HG02610 (cell line): ENCODE data around the gene MELTF.

Source experiments
- ATAC-seq: cut with Tn5 transposase; IDR thresholded peaks from one replicate; pipeline ENCODE4 v1.9.1; 2021; ENCODE audit warnings: mild to moderate bottlenecking, moderate library complexity; ENCODE audit not compliant: unreplicated experiment

MELTF gene

GRCh38 chr3:197027151-197027895 lies 2.3 kb downstream of the MELTF start:
- ATAC-seq, result no peak

DNA sequence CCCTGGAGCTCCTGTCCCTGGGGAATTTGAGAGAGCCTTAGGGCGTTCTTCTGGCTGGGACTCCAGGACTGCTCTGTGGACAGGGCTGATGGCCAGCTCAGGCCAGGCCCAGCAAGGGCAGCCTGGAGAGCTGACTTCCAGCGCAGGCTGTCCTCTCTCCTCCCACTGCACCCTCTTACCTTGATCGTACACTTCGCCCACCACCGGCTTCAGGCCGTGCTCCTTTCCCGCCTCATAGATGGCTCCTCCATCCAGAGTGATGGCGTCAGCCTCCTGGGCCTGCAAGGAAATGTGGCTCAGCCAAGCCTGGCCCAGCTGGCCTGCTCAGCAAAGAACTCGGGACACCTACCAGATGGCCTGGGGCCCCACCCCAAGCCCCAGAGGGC lies 3.1 kb downstream of the MELTF start:
- no peak for ATAC-seq

DNA sequence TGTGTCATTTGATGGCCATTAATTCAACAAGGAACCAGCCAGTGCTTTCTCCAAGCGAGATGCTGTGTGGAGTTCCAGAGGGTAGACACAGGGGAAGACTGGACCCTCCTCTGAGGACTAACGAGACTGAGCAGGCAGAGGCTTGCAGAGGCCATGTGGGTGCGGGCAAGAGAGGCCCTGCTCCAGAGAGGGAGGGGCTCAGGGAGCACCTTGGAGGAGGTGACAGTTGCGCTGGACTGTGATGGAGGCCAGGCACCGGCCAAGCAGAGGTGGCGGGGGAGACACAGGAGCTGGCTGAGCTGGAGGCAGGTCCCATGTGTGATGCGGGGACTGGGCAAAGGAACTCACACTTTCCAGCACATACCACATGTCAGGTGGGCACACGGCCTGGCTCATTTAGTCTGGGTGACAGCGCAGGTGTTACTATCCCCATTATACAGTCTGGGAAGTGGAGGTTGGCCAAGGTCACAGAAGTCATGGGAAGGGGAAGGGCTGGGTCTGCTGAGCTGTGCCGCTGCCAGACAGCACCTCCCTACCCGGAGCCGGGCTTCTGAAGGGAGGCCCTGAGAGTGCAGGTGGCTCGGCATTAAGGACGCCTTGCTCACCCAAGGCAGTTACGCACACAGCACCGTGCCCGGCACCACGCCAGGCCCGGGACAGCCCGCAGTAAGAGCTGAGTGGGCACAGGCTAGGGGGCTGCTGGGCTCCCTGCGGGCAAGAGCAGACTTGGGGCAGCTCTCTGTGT lies 3.7 kb downstream of the MELTF start:
- ATAC-seq, result no peak

- ATAC-seq, result no peak
Measured at GRCh38 chr3:197024881-197025735, 4.5 kb downstream of the MELTF start.

GRCh38 chr3:197023998-197024651 lies 5.5 kb downstream of the MELTF start:
- ATAC-seq, result no peak

- no peak for ATAC-seq
Measured at GRCh38 chr3:197023241-197023997, 6.2 kb downstream of the MELTF start.

- ATAC-seq, result no peak
Measured at GRCh38 chr3:197022405-197023231, 7.0 kb downstream of the MELTF start.

- ATAC-seq, result no peak
Measured at GRCh38 chr3:197021729-197022404, 7.8 kb downstream of the MELTF start.

DNA sequence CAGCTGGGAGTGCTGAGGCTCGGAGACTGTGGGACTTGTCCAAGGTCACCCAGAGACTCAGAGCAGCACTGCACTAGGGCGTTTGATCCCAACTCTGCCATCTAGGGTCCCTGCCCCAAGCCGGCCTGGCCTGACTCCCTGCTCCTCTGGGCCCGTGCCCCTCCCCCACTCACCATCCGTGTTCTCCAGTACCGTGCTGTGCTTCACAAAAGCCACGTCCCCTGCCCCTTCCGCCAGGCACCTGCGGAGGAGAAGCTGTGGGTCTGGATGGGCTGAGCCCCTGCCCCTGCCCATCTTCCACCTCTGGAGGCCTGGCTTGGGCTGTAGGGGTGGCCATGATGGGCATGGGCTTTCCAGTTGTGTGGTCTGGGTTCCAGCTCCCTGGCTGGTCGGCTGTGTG lies 8.4 kb downstream of the MELTF start:
- ATAC-seq, result no peak

DNA sequence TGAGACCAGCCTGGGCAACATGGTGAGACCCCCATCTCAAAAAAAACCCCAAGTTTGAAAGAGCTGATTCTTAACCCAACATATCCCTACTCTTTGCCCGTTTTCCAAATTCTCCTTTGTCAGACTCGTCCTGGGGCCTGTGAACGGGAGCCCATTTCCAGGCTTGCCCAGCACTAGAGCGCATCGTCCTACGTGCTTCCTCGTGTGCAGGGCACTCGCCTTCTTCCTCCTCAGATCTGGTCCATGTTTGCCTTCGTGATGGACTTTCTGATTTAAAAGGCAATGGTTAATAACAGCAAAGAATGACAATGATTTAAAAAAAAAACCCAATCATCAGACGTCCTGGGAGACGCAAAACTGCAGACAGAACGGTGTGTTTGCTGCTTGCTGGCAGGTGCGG lies 10.1 kb downstream of the MELTF start:
- ATAC-seq, result no peak

DNA sequence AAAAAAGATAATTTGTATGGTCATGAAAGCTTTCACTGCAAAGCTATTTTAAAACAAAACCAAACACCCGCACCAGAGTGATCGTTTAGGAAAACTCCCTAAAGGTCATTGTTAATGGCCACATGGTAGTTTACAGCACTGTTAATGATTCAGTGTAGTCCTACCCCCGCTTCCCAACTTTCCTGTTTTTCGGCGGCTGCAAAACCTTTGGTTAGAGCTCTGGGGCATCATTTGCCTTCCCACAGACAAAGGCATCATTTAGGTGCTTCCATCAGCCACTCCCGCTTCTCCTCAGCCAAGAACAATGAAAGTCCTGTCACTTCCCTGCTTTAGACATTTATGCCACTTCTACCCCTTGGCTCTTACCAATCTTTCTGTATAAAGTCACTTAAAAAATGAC lies 10.6 kb downstream of the MELTF start:
- ATAC-seq, result no peak

GRCh38 chr3:197017003-197017402 lies 12.6 kb downstream of the MELTF start:
- no peak for ATAC-seq

GRCh38 chr3:197015790-197016736 lies 13.6 kb downstream of the MELTF start:
- no peak for ATAC-seq

- no peak for ATAC-seq
Measured at GRCh38 chr3:197014942-197015575, 14.6 kb downstream of the MELTF start.

GRCh38 chr3:197014024-197014423 lies 15.6 kb downstream of the MELTF start:
- ATAC-seq, result no peak

DNA sequence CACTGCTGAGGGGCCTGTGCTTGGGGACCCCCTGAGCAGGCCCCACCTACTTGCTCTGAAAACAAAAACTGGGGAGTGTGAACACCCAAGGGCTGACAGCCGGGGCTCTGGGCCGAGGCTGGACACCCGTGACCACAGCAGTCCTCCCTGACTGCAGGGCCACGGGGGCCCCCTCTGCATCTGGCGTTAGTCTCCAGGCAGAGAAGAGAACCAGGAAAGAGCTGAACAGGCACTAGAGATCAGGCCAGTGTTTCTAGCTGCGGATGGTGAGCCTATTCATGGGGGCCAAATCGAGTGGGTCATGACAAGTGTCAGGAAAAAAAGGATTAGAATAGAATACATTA lies 17.1 kb downstream of the MELTF start:
- ATAC-seq, result no peak

GRCh38 chr3:197011780-197012539 lies 17.7 kb downstream of the MELTF start:
- no peak for ATAC-seq
